ENCODE results near the gene AGBL1.

DNA sequence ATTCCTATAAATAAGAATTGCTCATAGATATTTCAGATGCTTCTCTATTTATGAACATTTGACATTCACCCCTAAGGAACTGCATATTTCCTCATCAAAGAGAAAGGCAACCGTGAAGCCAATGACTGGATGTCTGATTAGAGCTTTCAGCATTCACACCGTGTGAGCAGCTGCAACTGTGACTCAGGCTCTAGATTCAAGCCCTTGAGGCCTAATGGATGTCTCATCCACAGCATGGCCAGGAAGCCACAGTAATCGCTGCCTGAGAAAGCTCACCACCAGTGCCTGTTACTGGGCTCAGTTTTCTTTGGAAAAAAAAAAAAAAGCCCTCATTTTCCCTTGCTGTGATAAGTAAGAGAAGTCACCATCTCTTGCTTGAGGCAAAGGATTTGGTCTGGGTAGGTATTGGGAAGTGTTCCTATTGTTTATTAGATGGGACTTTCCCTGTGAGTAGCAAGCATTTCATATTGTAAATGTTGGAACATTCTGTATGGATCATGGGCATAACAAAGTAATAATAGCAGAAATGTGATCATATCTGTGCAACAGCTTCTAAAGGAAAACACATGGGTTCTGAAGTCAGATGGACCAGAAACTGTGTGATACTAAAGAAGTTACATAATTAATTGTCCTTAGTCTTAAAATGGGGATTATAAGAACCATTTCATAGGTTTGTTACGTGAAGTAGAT lies 783.7 kb downstream of the AGBL1 start:
- TF ChIP-seq, protein P1, sequence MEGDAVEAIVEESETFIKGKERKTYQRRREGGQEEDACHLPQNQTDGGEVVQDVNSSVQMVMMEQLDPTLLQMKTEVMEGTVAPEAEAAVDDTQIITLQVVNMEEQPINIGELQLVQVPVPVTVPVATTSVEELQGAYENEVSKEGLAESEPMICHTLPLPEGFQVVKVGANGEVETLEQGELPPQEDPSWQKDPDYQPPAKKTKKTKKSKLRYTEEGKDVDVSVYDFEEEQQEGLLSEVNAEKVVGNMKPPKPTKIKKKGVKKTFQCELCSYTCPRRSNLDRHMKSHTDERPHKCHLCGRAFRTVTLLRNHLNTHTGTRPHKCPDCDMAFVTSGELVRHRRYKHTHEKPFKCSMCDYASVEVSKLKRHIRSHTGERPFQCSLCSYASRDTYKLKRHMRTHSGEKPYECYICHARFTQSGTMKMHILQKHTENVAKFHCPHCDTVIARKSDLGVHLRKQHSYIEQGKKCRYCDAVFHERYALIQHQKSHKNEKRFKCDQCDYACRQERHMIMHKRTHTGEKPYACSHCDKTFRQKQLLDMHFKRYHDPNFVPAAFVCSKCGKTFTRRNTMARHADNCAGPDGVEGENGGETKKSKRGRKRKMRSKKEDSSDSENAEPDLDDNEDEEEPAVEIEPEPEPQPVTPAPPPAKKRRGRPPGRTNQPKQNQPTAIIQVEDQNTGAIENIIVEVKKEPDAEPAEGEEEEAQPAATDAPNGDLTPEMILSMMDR (IDR thresholded peaks at IDR 0.05) = no peak
- no peak for TF ChIP-seq EP300 (IDR thresholded peaks at IDR 0.05)
- TF ChIP-seq POLR2A (IDR thresholded peaks at IDR 0.05) = no peak
